ENCODE measurements around the gene ZBTB7B. TPM values are rescaled to one million over a fixed set of nuclear protein-coding genes. Genes with fewer than 3 reads are reported as not detected.

ZBTB7B gene
- total RNA-seq, 4 donors from 2014 or later, result 101 to 220 (median 113) TPM

DNA sequence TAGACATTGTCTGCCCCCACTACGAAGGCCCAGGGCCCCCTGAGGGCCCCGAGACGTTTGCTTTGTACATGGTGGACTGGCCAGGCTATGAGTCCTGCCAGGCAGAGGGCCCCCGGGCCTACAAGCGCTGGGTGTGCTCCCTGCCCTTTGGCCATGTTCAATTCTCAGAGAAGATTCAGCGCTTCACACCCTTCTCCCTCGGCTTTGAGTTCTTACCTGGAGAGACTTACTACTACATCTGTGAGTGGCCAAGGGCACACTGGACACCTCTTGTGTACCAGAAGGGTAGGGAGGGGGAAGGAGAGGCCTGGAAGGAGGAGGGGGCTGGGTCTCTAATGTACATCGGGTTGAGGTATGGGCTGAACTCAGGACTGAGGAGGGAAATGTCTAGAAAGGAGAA lies 64.2 kb downstream of the ZBTB7B start:
- no peak overlapping the region for H3K27ac ChIP-seq
- peaks cover 0 to 40% (median 0%) of the 10 kb centered on the region in 3 donors for H3K36me3 ChIP-seq
- no peak overlapping the region for H3K4me3 ChIP-seq
- H3K4me1 ChIP-seq, result peaks cover 38 to 62% (median 44%) of the 10 kb centered on the region in 3 donors
- intact Hi-C loops (cut with DNase I), result loop anchor here (10.0 kb wide), 1 partner anchor 102 kb away; the partner anchor contains the start of gene PYGO2
- H3K9me3 ChIP-seq, result no peaks in the 10 kb centered on the region
- WGBS, 2 donors, result 29 to 68% methylated on average over 1 to 3 of the region's 8 CpGs
- no peak for DNase-seq
- no peaks in the 10 kb centered on the region for H3K27me3 ChIP-seq
- TF ChIP-seq CTCF (IDR thresholded peaks at IDR 0.05) (no peak), POLR2A (IDR thresholded peaks at IDR 0.05) (no peak)

Small RNAs within 50 kb of the gene (small RNA-seq; reads per million reads assigned to genes)
- gene MIR4258, result 0 to 0.15 (median 0.04) reads per million in 4 donors

Other genes with a start within 250 kb of the ZBTB7B start
- 1 to 10 TPM in 1 of 4 donors, under 1 TPM in 3; 0.08 to 1.7 (median 0.50) TPM for gene KCNN3, start 132.5 kb upstream of the ZBTB7B start, total RNA-seq
- gene PMVK, start 66.1 kb upstream of the ZBTB7B start, total RNA-seq, result 10 to 100 TPM; 29.0 to 38.2 (median 33.5) TPM
- gene PBXIP1, start 46.7 kb upstream of the ZBTB7B start, total RNA-seq, result 10 to 100 TPM; 11.1 to 51.1 (median 29.3) TPM
- 10 to 100 TPM; 14.4 to 18.8 (median 17.5) TPM for gene PYGO2, start 41.0 kb upstream of the ZBTB7B start, total RNA-seq
- gene SHC1, start 32.1 kb upstream of the ZBTB7B start, total RNA-seq, result 10 to 100 TPM; 37.6 to 80.9 (median 65.8) TPM
- 10 to 100 TPM; 34.9 to 72.8 (median 55.3) TPM for gene CKS1B, start 28.1 kb upstream of the ZBTB7B start, total RNA-seq
- gene FLAD1, start 19.5 kb upstream of the ZBTB7B start, total RNA-seq, result 10 to 100 TPM; 21.5 to 30.9 (median 29.5) TPM
- not detected for gene LENEP, start 9.2 kb upstream of the ZBTB7B start, total RNA-seq
- 1 to 10 TPM in 1 of 4 donors, under 1 TPM in 3; 0.11 to 8.2 (median 0.18) TPM for gene DCST2, start 31.0 kb downstream of the ZBTB7B start, total RNA-seq
- under 1 TPM in 1 of 4 donors, not detected in 3; 0.19 TPM for gene DCST1, start 31.0 kb downstream of the ZBTB7B start, total RNA-seq
- 100 to 1,000 TPM; 135 to 194 (median 183) TPM for gene ADAM15, start 48.5 kb downstream of the ZBTB7B start, total RNA-seq
- 10 to 100 TPM in 3 of 4 donors, 1 to 10 TPM in 1; 8.1 to 22.9 (median 12.2) TPM for gene EFNA4, start 60.9 kb downstream of the ZBTB7B start, total RNA-seq
- gene EFNA3, start 76.0 kb downstream of the ZBTB7B start, total RNA-seq, result 10 to 100 TPM; 20.0 to 25.8 (median 21.1) TPM
- 10 to 100 TPM; 30.2 to 42.9 (median 31.0) TPM for gene EFNA1, start 125.1 kb downstream of the ZBTB7B start, total RNA-seq
- gene SLC50A1, start 133.1 kb downstream of the ZBTB7B start, total RNA-seq, result 10 to 100 TPM; 21.4 to 27.2 (median 26.0) TPM
- gene DPM3, start 137.7 kb downstream of the ZBTB7B start, total RNA-seq, result 10 to 100 TPM; 33.1 to 67.7 (median 45.4) TPM
- 100 to 1,000 TPM in 1 of 4 donors, 10 to 100 TPM in 3; 70.8 to 122 (median 73.8) TPM for gene KRTCAP2, start 170.5 kb downstream of the ZBTB7B start, total RNA-seq
- under 1 TPM in 3 of 4 donors, not detected in 1; 0.30 to 0.53 (median 0.38) TPM for gene TRIM46, start 171.0 kb downstream of the ZBTB7B start, total RNA-seq
- gene THBS3, start 205.1 kb downstream of the ZBTB7B start, total RNA-seq, result 10 to 100 TPM in 3 of 4 donors, 1 to 10 TPM in 1; 8.7 to 18.5 (median 11.1) TPM
- gene MTX1, start 205.9 kb downstream of the ZBTB7B start, total RNA-seq, result 10 to 100 TPM; 34.0 to 59.1 (median 42.9) TPM

All from esophagus squamous epithelium (tissue), 5 donors.